GM21526 (cell line): ENCODE measurements around the gene DNER.
A peak's percentile ranks its signal among the peaks of the same experiment; 100 is the strongest.
"Not testable (repeated sequence)": the region's sequence is repeated elsewhere in the genome, so short reads cannot be mapped to it uniquely, and the experiment has no call there.

ENCODE experiments used
- ATAC-seq: cut with Tn5 transposase; IDR thresholded peaks from one replicate; pipeline ENCODE4 v1.9.1; 2021; ENCODE audit warnings: moderate library complexity; ENCODE audit not compliant: unreplicated experiment, low FRiP score

The DNER gene

DNA sequence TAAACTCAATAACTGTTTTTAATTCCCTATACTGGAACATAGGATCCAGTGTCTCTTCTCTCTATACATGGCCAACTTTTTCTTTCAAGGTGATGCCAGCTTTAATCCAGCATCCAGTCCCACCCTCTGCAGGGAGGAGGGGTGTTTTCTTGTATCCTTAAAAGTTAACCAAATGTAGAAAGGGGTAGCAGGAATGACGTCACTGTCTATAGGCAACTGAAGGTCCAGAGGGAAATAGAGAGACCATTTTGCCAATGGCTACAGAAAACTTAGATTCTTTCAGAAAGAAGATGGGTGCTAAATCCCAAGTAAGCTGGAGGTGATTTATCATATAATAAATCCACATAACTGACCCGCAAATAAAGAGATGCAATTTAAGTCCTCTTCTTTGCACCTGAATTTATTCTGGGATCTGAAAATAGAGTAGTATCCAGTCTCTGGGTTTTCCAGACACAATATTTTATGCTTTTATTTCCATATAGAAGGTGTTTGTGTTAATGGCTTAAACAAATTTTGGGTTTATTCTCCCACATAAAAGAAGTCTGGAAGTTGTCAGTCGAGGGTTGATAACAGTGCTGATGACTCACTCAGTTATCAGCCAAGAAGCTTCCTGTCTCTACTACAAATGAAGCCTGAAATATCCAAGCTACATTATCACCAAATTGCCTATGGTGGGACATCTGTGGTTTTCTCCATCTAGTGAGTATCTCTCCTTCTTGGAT lies 5.7 kb upstream of the DNER start:
- ATAC-seq: no peak

DNA sequence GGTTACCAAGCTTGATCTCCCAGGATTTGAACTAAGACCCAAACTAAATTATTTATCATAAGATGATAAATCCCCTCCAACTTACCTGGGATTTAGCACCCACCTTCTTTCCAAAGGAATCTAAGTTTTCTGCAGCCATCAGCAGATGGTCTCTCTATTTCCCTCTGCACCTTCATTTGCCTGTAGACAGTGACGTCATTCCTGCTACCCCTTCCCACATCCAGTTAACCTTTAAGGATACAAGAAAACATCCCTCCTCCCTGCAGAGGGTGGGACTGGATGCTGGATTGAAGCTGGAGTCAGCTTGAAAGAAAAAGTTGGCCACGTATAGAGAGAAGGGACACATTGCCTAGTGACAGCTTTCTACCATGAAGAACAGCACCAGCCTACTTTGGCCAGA lies 3.7 kb upstream of the DNER start:
- ATAC-seq: no peak

DNA sequence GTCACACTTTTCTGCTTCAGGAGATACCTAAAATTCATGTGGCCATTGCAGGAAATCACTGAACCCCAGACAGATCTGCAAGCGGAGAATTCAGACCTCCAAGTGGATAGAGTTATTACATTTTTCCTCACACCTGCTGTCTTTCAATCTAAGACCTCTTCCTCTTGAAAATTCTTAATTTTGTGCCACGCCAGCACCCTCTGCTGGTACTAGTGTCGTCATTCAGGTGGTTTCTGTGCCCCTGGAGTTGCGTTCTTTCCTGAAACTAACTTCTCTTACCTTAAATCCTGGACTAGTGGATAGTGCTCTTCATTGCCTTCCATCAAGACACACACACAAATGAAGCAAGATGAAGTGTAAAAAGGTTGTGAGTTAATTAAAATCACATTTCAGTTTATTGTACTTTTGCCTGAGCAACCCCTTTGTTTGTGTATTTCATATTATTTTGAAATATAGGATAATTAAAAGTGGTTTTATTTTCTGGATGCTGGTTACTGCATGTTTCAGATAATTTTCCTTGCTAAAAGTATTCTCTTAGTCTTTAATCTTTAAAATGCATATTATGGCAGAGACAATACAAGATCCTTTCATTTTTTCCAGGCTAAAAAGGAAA lies 1.6 kb upstream of the DNER start:
- no peak for ATAC-seq

DNA sequence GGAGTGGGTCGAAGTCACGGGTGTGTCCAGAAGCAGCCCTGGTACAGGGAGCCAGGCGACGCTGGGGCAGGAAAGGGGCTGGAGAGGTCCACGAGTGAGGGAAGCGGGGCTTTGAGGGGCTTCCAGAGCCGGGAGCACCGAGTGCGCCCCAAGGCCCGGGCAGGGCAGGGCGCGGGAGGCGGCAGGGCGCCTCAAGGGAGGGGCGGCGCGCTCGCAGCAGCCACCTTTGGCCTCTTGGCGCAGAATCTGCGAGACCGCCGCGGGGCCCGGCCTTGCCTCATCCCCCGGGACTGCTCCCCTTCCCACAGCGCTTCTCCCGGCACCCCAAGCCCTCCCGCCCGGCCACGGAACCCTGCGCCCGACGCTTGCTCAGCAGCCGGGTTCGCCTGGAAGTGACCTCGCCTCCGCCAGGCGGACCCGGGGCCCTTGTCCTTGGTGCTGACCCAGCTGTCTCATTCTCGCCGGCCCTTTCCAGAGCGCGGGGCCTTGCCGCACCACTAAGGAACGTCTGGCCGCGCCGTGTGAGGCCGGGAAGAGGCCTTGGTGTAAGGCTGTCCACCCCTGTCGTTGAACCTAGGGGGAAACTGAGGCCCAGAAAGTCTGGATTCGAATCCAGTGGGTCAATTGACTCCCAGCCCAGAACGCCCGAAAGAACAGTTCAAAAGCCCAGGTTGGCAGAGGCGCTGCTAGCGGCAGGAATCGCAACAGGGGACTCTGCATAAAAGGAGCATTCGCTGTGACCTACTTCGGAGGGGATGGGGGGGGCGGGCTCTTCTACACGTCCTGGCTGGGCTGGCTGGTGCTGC lies 584 bp upstream of the DNER start:
- ATAC-seq: peak; percentile 33

DNA sequence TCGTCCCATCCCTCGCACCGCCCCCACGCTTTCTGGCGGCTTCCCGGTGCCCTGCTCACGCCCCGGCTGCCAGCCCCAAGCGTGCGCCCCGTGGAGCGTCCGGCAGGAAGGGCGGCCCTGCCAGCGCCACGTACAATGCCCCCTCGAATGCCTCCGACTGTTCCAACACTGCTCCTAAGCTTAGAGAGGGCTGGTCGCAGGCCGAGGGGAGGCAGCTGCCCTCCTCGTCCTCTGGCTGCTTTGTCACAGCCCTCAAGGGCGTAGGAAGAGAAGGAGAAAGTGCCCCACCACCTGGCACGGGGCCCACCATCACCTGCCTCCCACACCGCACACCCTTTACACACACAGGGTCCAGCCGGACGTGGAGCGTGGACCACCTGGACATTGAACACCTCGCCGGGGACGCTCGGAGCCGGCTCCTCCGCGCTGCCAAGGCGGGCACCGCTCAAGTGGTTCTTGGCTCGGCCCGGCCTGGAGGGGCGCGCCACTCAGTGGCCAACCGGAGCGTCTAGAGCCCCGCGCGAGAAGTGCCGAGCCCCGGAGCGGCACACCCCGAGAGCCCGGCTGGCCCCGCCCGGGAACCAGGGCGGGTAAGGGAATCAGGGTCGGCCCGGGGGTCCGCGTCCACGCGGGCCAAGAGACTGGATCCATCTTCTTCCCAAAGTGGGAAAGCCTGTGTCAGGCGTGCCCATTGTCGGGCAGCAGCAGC lies 830 bp downstream of the DNER start:
- no peak for ATAC-seq

DNA sequence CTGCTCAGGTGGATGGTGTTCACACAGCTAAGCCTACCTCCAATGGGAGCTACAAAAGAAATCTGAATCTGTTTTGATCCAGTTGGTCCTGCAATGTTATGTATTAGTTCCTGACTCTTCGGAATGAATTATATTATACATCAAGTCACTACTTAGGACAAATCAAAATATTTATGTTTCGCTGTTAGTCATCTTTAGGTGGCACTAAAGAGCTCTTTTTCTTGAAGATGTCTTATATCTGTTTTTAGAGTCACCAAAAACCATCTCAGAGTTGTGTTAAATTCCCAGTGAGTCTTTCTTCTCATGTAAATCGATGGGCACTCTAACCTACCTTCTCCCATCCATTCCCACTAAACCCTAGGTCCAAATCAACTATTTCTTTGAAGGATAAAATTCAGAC lies 2.2 kb downstream of the DNER start:
- ATAC-seq: no peak

DNA sequence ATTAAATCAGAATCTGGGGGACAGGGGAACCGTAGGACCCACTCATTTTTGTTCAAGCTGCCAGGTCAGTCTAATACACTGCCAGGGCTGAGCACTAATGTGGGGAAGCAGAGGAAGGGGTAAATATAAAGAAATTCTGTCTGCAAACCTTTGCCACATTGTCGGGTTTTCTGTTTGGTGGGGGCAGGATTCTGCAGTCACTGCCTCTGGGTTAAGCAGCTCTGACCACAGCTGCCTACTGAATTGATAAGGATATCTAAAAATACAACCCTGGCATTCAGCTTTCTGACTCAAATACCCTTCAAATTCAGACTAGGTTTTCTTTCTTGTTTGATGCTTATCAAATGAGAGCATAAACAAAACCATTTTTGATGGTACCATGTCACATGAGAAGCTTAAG lies 6.0 kb downstream of the DNER start:
- ATAC-seq: no peak

DNA sequence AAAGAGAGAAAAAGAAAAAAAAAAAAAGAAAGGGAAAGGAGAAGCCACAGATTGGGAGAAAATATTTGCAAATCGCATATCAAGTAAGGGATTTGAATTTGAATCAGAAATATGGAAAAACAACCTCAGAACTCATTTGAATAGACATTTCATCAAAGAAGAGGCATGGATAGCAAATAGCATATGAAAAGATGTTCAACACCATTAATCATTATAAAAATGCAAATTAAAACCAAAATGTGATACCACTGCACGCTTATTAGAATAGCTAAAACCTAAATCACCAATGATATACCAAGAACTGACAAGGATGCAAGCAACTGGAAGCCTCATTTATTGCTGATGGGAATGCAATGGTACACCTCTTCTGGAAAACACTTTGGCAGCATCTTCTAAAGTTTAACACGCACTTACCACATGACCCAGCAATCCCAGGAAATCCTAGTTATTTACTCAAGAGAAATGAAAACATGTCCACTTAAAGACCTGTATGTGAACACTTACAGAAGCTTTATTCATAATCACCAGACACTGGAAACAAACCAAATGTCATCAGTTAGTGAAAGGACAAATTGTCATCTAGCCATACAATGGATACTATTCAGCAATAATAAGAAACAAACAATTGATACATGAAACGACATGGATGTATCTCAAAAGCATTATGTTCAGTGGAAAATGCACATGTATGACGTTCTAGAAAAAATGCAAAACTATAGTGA lies 10.3 kb downstream of the DNER start:
- ATAC-seq: no peak

DNA sequence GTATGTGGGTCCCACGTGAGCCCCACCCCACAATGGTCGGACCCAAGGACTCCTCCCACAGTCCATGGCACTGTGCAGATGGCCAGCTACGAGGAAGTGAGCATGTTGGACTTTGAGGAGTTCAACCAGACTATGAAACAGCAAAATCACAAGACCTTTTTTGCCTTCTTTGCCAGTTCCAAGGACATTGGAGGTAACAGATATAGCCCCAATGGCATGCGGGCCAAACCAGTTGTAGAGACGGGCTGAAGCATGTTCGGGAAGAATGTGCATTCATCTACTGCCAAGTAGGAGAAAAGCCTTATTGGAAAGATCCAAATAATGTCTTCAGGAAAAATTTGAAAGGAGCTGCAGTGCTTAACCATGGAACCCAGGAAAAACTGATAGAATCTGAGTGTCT lies 12.6 kb downstream of the DNER start:
- ATAC-seq: no peak

DNA sequence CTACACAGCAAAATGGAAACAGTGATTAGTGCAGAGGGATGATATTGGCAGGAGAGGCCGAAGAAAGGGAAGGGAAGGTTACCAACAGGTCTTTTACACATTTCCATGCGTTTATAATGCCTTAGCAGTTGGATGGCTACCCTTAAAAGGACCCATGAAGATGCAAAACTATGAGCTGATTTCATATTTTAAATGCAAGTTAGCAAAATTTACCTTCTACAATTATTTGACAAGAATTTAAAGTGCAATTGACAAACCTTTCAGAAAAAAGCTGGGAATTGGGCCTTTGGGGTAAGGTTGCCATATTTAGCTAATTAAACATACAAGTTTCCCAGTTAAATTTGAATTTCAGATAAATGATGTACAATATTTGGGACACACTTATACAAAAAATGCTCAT lies 13.3 kb downstream of the DNER start:
- no peak for ATAC-seq

DNA sequence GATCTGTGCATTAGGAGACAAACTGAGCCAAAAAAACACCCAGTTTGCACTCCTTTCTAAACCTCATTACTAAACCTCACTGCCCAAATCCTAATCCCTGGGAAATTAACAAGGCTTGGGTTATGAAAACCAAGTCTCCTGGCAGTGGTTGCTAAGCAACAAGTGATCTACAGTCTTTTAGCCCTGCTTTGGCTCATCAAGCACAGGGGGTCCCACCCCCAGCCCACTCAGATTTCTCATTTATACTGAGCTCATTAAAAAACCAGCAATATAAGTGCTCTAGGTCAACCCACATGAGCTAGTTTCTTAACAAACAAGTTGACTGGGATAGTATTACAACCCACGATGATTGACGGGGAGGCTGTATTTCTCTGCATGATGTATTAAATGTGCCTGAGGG lies 18.4 kb downstream of the DNER start:
- no peak for ATAC-seq

DNA sequence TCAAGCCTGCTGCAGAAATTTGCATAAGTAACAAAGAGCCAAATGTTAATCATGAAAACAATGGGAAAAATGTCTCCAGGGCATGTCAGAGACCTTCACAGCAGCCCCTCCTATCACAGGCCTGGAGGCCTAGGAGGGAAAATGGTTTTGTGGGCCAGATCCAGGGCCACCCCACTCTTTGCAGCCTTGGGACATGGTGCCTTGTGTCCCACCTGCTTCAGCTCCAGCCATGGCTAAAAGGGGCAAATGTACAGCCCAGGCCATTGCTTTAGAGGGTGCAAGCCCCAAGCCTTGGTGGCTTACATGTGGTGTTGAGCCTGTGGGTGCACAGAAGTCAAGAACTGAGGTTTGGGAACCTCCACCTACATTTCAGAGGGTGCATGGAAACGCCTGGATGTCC lies 20.5 kb downstream of the DNER start:
- not testable (repeated sequence) for ATAC-seq

DNA sequence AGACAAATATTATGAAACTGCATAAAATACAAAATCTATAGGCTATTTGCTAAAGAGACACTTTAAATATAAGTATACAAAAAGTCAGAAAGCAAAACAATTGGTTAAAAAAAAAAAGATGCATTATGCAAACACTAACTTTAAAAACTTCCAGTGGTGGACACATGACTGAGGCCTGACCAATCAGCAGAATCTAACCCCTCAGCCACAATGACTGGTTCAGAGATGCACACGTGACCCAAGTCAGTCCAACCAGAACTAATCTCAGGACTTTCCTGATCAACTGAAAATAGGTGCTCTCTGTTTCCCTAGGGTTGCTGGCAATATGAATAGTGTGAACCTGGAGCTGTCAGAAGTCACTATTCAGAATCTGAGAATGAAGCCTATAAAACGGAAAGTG lies 22.7 kb downstream of the DNER start:
- no peak for ATAC-seq

DNA sequence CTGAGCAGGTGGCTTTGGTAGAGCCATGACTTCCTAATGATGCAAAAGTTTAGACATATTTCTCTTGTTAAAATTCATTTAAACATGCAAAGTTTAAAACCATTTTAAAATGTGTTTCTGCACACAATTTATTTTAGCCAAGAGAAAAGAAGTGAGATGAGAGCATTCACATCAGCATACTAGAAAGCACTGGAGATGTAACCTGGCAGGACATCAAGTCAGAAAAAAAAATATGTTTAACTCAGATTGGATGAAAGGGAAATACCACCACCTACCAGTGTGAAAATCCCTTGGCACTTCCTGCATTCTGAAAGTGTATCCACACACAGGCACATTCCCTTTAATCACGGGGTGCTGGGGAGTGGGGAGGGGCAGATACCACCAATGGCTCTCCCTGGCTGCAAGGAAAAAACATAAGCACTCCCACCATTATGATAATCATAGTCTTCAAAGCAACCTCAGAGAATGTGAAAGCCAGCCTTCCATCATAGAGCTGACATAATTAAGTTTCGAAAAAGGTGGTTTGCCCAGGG lies 25.0 kb downstream of the DNER start:
- no peak for ATAC-seq

DNA sequence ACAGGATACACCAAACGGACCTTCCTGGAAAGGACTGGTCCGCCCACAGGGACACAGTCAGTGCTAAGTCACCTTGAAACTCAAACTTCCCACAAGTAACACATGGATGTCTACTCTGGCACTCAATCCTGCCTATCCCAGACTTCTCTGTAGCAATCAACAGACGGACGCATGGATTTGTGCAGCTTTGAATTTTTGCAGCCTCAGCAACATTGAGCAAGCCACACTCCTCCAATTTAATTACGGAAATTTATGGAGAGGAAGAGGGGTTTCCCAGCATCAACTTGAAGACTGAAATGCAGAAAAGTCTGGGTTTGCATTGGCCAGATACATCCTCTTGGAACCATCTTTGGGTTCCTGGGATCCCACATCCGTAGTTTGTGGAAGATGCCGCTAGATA lies 26.2 kb downstream of the DNER start:
- no peak for ATAC-seq

DNA sequence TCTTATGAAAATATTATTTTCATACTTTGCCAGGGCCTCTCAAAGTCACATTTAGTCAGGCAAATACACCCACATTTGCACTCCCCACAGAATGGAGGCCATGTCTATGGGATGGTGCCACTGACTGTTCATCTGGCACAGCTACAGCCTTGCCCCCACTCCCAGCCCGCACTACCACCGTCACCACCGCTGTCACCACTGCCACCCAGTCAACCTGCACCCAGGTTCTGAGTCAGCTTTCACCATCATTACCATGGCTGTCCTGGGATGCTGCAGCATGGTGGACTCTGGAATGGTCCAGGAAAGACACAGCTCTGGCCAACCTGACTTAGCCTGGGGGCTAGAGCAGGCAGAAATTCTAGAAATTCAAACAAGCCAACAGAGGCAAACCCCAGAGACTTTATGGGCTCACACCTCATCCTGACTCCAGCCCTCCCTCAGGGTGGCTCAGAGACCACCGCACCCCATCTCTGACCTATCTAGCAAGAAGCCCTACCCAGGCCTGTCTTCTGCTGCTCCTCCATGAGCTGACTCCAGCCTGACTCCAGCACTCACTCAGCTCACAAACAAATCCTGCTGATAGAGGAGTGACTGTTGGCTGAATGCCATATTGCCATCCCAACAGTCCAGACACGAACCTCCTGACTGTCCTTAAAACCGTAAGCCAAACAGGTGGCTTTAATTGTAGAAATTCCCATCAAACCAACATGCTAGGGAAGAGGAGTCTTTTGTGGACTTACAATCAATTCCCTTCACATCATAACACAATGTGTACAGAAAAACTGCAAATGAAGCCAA lies 28.0 kb downstream of the DNER start:
- no peak for ATAC-seq

DNA sequence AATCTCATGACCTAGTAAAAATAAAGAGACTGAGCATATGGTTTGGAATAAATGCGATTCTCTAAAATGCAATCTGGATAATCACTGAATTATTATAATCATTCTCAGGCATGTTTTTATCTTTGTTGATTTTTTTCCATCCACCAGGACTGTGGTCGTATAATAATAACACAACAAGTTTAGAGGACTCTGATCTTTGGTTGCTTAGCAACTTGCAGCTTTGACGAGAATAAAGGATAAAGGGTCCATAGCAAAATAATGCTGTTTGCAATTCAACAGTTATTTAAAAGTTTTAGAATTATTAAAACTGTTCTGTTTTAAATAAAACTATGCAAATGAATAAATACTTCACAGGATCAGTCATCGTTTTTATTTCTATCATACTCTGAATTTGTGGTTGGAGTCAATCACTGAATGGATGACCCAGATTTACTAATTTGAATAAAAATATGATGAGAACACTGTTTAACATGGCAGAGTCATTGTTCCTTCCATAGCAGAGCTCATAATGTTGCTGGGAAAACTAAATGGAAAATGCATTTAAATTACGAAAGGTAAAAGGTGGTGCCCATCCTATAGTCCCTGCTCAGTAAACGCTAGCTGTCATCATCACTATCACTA lies 29.3 kb downstream of the DNER start:
- no peak for ATAC-seq

DNA sequence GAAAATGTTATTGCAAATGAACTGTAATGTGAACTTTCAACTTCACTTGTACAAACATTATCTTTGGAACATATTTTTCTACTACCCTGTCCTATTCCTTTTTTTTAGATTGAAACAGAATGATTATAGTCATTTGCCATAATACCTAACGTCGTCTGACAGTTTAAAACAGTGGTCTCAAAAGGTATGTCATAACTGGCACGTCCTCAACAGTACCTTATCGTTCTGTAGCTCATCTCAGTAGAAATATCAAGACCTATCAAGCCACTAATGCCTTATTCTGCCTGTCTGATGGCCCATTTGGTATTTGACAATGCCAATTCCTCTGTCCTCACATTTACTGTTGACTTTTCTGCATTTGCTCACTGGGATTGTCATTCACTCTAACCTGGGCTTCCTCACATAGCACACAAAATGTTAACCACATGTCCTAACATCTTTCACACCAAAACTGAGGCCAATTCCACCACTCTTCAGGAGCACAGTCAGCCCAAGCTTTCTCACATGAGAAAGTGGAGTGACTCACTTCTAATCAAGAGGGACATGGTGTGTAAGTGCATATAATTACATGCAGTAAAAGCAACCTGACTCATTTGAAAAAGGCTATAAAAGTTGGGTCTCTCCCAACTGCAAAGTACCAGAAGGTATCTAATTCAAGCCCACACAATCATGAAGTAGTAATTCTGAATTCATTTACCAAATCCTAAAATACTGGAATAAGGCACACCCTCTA lies 34.8 kb downstream of the DNER start:
- ATAC-seq: no peak
